ENCODE measurements around the gene CHSY3.

DNA sequence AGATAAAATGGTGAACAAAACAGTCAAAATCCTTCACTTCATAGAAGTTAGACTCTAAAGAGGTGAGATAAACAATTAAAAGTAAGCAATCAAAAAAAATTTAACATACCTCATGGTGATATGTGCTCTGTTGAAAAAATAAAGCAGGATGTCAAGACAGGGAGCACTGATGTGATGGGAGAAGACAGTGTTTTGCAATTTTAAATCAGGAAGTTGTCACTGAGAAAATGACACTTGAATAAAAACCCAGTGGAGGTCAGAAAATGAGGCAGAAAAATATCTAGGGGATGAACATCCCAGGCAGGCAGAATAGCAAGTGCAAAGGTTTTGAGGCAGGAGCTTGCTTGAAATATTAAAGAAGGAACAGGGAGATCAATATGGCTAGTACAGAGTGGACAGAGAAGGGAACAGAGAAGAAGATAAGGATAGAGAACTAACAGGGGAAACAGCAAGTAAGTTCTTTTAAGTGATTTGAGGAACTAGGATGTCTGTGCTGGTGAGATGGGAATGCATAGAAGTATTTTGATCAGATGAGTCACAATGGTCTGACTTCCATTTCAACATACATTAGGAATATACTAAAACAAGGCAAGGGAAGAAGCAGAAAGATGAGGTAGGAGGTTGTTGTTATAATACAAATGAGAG, 130.4 kb downstream of the CHSY3 start:
- TF ChIP-seq, protein P1, sequence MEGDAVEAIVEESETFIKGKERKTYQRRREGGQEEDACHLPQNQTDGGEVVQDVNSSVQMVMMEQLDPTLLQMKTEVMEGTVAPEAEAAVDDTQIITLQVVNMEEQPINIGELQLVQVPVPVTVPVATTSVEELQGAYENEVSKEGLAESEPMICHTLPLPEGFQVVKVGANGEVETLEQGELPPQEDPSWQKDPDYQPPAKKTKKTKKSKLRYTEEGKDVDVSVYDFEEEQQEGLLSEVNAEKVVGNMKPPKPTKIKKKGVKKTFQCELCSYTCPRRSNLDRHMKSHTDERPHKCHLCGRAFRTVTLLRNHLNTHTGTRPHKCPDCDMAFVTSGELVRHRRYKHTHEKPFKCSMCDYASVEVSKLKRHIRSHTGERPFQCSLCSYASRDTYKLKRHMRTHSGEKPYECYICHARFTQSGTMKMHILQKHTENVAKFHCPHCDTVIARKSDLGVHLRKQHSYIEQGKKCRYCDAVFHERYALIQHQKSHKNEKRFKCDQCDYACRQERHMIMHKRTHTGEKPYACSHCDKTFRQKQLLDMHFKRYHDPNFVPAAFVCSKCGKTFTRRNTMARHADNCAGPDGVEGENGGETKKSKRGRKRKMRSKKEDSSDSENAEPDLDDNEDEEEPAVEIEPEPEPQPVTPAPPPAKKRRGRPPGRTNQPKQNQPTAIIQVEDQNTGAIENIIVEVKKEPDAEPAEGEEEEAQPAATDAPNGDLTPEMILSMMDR (IDR thresholded peaks at IDR 0.05): no peak
- no peak for TF ChIP-seq POLR2A (IDR thresholded peaks at IDR 0.05)
